HCT116 (cell line): Measurements from ENCODE around the gene S100Z.

Experiments
- EZH2phosphoT487 ChIP-seq: fragments of 200-600 bp; IDR thresholded peaks from 2 replicates; pipeline ENCODE4 v1.6.1; 2018; ENCODE audit warnings: antibody characterized with exemption, borderline replicate concordance
- POLR2A ChIP-seq: IDR thresholded peaks from 2 replicates; pipeline ENCODE4 v1.7.0; 2011; ENCODE audit warnings: borderline replicate concordance; ENCODE audit not compliant: insufficient read depth, insufficient read length; ENCODE audit errors: extremely low read depth
- POLR2AphosphoS5 ChIP-seq: IDR thresholded peaks from 2 replicates; pipeline ENCODE4 v1.6.1; 2011; ENCODE audit warnings: mild to moderate bottlenecking, low read depth, low read length, moderate library complexity
- RAD21 ChIP-seq: IDR thresholded peaks from 2 replicates; pipeline ENCODE4 v1.6.1; 2012; ENCODE audit warnings: low read depth, mild to moderate bottlenecking
- TF ChIP-seq, protein P1 (sequence below), 3 experiments: fragments of 200-600 bp in 1 of 3; sonication (generic) in 1 of 3; IDR thresholded peaks in 2 of 3; conservative IDR thresholded peaks in 1 of 3; 2 replicates each; pipeline ENCODE4 v1.5.1; 2012 to 2017; ENCODE audit warnings: low read depth in 2 of 3, low read length in 2 of 3, antibody characterized with exemption in 1 of 3, borderline replicate concordance in 1 of 3, control low read depth in 1 of 3, mild to moderate bottlenecking in 1 of 3, mixed read lengths in 1 of 3, mixed run types in 1 of 3, moderate library complexity in 1 of 3; ENCODE audit not compliant: insufficient read depth in 1 of 3
- TF ChIP-seq, protein P2 (sequence below): IDR thresholded peaks from 2 replicates; pipeline ENCODE4 v1.6.1; 2012

DNA sequence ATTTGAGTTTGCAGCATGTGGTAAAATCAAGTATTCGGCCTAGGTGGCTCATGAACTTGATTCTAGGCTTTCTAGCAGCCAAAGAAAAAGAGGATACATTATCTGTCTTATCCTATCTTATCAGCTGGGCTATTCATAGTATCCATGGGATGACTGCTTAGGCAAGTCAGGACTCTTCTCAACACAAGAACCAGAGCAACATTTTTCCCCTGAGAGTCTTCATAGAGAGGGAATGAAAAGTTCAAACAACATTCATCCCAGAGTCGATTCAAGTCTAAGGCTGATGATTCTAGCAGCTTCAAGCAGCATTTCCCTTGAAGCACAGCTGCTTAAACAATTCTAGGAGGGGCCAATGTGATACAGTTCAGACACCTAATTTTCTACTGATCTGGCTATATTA is 3.0 kb downstream of the S100Z start:
- no peak for TF ChIP-seq POLR2A
- TF ChIP-seq, protein P1, sequence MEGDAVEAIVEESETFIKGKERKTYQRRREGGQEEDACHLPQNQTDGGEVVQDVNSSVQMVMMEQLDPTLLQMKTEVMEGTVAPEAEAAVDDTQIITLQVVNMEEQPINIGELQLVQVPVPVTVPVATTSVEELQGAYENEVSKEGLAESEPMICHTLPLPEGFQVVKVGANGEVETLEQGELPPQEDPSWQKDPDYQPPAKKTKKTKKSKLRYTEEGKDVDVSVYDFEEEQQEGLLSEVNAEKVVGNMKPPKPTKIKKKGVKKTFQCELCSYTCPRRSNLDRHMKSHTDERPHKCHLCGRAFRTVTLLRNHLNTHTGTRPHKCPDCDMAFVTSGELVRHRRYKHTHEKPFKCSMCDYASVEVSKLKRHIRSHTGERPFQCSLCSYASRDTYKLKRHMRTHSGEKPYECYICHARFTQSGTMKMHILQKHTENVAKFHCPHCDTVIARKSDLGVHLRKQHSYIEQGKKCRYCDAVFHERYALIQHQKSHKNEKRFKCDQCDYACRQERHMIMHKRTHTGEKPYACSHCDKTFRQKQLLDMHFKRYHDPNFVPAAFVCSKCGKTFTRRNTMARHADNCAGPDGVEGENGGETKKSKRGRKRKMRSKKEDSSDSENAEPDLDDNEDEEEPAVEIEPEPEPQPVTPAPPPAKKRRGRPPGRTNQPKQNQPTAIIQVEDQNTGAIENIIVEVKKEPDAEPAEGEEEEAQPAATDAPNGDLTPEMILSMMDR (IDR thresholded peaks at IDR 0.05 in 2 of 3, conservative IDR thresholded peaks at IDR 0.05 in 1 of 3; ENCODE audit: borderline replicate concordance in 1 of 3, insufficient read depth in 1 of 3, low read depth in 2 of 3, low read length in 2 of 3), result no peak
- TF ChIP-seq EZH2phosphoT487, result no peak
- TF ChIP-seq POLR2AphosphoS5, result no peak
- TF ChIP-seq, protein P2, sequence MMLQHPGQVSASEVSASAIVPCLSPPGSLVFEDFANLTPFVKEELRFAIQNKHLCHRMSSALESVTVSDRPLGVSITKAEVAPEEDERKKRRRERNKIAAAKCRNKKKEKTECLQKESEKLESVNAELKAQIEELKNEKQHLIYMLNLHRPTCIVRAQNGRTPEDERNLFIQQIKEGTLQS, result no peak
- TF ChIP-seq RAD21, result no peak
